Large intestine (tissue), 3 donors: ENCODE data around the gene C14orf39. TPM values are rescaled to one million over a fixed set of nuclear protein-coding genes. Genes with fewer than 3 reads are reported as not detected.

Experiments
- DNase-seq, 2 donors: peaks; one replicate each; pipeline versions ENCODE4 v3.0.0 to v3.0.0-alpha.2; 2013
- H3K27ac ChIP-seq: one replicate; pipeline ENCODE4 v1.5.1; 2013; ENCODE audit warnings: low read length
- H3K27me3 ChIP-seq: 2 replicates; pipeline ENCODE4 v1.6.1; 2013; ENCODE audit warnings: low read length; ENCODE audit not compliant: control insufficient read depth, insufficient read depth
- H3K36me3 ChIP-seq: 2 replicates; pipeline ENCODE4 v1.6.1; 2013; ENCODE audit warnings: low read length; ENCODE audit not compliant: control insufficient read depth, insufficient read depth
- H3K4me1 ChIP-seq: one replicate; pipeline ENCODE4 v1.6.1; 2013; ENCODE audit warnings: low read length; ENCODE audit not compliant: control insufficient read depth, insufficient read depth
- H3K4me3 ChIP-seq: one replicate; pipeline ENCODE4 v1.5.1; 2013; ENCODE audit warnings: low read length
- H3K9me3 ChIP-seq: one replicate; pipeline ENCODE4 v1.6.1; 2013; ENCODE audit warnings: mild to moderate bottlenecking, low read depth, low read length, moderate library complexity; ENCODE audit not compliant: control insufficient read depth
- WGBS: methylation state at CpG from one replicate; pipeline ENCODE4 v1.1.5; 2013; ENCODE audit warnings: low lambda C conversion rate; ENCODE audit not compliant: insufficient coverage; 5-methylcytosine and 5-hydroxymethylcytosine counted together
- polyA plus RNA-seq: library from polyadenylated mRNA; unstranded; fragments of 120-200 nt; gene quantifications from one replicate; pipeline ENCODE4 v1.2.1, GENCODE V29; 2013

C14orf39 gene
- polyA plus RNA-seq, 1 donor, result 0.22 TPM

DNA sequence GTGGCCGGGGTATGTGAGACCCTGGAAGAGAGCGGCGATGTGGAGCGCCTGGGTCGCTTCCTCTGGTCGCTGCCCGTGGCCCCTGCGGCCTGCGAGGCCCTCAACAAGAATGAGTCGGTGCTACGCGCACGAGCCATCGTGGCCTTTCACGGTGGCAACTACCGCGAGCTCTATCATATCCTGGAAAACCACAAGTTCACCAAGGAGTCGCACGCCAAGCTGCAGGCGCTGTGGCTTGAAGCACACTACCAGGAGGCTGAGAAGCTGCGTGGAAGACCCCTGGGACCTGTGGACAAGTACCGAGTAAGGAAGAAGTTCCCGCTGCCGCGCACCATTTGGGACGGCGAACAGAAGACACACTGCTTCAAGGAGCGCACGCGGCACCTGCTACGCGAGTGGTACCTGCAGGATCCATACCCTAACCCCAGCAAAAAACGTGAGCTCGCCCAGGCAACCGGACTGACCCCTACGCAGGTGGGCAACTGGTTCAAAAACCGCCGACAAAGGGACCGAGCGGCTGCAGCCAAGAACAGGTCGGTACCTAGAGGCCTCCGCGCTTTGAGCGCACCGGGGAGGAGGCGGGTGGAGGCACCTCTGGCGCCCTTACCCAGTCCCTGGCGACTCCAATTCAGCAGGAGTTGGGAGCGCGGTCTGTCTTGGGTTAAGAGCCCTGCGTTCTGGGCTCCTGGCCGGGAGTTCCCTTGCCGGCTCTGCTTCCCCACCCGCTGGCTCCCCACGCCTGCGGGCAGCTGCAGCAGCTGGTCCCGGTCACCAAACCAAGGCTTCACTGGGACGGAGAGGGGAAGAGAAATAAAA, 23.8 kb upstream of the C14orf39 start:
- Histone ChIP-seq H3K4me1 (peaks cover 3% of the 10 kb centered on the region), H3K27ac (no peak overlapping the region), H3K9me3 (peaks cover 16% of the 10 kb centered on the region), H3K27me3 (peaks cover 96% of the 10 kb centered on the region), H3K4me3 (no peak overlapping the region), H3K36me3 (no peaks in the 10 kb centered on the region)
- no CpG with 5 or more reads among the region's 58 CpGs for WGBS
- peak in 1 of 2 donors; percentile 12 for DNase-seq

DNA sequence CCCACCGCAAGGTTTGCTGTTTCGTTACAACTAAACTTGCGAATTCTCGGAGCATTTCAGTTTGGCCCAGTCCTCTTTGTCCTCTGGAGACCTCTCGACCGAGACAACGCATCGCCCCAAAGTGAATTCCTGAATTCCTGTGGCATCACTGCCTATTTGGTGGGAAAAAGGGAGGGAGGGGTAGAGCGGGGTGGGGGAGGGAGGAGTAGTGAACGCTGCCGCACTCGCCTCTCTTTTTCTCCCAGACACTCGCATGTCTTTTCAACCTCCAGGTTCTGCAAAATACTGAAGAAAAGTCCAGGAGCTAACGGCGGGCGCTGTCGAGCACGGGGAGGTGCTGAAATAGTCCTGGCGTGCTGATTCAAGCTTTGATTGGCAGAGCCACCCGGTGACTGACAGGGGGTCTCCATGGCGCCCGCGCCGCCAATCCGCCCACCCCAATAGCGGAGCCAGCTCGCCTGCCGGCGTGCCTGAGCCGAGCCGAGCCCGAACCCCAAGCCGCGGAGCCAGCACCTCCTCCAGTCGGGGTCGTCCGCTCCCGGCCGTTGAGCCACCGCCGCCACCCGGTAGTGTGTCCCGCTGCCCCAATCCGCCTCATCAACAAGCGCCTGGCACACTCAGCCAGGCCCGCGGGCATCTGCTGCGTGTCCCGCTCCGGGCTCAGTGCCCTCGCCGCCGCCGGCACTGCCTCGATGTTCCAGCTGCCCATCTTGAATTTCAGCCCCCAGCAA, 23.0 kb upstream of the C14orf39 start, which contains the start of gene SIX6:
Gene SIX6, plus strand, starts transcription at position 440 of the 731 bp plus-strand sequence. Its CDS starts 253 bp downstream, at position 693.
- WGBS, result no CpG with 5 or more reads among the region's 55 CpGs
- Histone ChIP-seq H3K9me3 (peaks cover 16% of the 10 kb centered on the region), H3K4me1 (peaks cover 3% of the 10 kb centered on the region), H3K27ac (no peak within 1 kb of the TSS), H3K27me3 (peaks cover 94% of the 10 kb centered on the region), H3K4me3 (no peak within 1 kb of the TSS), H3K36me3 (no peaks in the 10 kb centered on the region)
- DNase-seq, result no peak

DNA sequence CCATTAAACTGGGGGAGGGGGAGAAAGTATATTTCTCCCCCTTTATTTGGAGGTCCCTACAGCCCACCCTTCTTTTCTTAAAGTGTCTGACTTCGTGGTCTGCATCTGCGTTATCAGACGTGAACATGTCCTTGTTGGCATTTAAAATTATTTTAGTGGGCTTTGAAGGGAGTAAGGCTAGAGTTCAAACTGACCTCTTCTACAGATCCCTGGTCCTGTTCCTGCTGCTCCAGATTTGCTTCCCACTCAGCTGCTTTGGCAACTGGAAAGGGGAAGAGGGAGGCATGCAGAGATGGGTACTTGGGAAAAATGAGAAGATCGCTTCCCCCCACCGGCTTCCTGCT, 22.5 kb upstream of the C14orf39 start:
- H3K27ac ChIP-seq, result no peak overlapping the region
- DNase-seq, result no peak
- H3K9me3 ChIP-seq, result peaks cover 16% of the 10 kb centered on the region
- H3K27me3 ChIP-seq, result peaks cover 93% of the 10 kb centered on the region
- no peaks in the 10 kb centered on the region for H3K36me3 ChIP-seq
- peaks cover 3% of the 10 kb centered on the region for H3K4me1 ChIP-seq
- no CpG with 5 or more reads among the region's 5 CpGs for WGBS
- H3K4me3 ChIP-seq, result no peak overlapping the region

DNA sequence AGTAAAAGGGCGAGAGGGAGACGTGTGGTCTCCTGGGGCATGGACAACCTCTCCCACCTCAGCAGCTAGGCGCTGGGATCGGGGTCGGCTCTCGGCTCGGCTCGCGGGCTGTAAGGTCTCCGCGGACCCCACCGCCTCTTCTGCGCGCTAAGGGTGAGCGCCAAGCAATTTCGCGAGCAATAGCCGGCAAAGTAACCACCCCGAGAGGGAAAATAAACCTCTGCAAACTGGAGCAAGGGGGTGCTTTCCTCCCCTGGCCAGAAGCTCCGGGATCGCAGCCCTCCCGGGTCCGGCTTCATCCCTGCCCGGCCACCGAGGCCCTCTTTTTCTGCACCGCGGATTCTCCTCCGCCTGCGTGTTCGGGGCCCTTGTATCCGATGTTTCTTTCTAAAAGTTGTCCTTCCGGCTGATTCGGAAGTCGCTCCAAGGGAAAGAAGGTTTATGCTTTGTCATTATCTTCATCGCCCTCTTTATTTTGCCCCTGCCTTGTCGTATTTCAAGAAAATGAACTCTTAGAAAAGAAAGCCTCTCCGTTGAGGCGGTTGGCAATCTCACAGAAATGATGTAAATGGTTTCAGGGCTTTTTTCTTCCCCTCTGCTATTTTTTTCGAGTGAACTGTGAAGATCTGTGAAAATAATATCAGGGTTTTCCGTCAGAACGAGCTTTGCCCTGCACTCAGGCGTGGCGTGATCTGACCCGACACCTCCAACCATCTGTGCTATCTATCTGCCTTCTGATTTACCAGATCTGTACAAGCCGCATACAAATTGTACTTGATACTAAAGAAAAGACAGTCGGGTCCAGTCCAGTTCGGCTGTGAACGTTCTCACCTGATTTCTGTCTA, 21.3 kb upstream of the C14orf39 start:
- Histone ChIP-seq H3K36me3 (no peaks in the 10 kb centered on the region), H3K27me3 (peaks cover 91% of the 10 kb centered on the region), H3K27ac (no peak overlapping the region), H3K9me3 (peaks cover 16% of the 10 kb centered on the region), H3K4me3 (no peak overlapping the region), H3K4me1 (peaks cover 3% of the 10 kb centered on the region)
- WGBS, result 13% methylated on average over 3 of the region's 48 CpGs
- DNase-seq, result no peak

DNA sequence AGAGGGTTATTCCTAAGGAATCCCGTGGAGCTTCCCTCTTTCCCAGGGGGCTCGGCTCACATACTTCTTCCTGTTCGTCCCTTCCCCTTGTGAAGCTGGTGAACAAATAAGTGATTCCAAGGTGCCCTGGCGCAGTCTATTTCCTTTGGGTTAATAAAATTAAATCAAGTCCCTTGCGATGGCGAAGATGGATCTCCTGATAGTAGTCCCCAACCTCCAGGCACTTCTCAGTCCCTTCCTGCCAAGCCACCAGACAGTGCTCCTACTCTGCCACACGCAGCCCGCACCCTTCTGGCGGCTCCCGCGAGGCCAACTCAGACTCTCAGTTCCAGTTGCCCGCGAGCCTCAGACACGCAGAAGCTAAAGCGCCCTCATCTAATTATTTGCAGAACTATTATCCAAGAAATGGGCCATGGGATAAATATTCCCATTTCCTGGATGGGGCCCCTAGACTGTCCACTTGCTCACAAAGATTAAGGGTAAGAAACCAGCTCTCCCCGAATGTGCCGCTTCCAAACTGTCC, 20.7 kb upstream of the C14orf39 start:
- H3K36me3 ChIP-seq, result no peaks in the 10 kb centered on the region
- no peak for DNase-seq
- no CpG with 5 or more reads among the region's 17 CpGs for WGBS

DNA sequence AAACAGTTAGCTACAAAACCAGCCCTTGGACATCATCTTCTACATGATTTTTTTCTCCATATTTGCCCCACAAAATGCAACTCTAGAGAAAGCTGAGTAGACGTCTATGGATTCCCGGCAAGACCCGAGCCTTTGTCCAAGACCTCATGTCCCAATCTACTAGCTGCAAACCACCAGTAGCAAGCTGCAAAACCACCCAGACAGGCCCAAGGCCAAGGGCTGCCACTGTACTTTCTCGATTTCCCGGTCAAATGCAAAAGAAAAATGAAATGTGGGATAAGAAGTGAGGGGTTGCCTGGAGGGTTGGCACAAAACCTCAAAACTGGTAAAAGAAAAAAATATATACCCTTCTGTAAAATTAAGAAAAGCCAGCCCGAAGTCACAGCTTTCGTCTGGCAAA, 20.1 kb upstream of the C14orf39 start:
- no peak overlapping the region for H3K27ac ChIP-seq
- no peak for DNase-seq
- WGBS, result 10% methylated on average over 2 of the region's 7 CpGs
- no peak overlapping the region for H3K4me3 ChIP-seq
- peaks cover 84% of the 10 kb centered on the region for H3K27me3 ChIP-seq
- no peaks in the 10 kb centered on the region for H3K36me3 ChIP-seq
- peaks cover 13% of the 10 kb centered on the region for H3K9me3 ChIP-seq
- peaks cover under 1% of the 10 kb centered on the region for H3K4me1 ChIP-seq

More for the DNA sequence above, 20.7 kb upstream of the C14orf39 start:
- peaks cover 3% of the 10 kb centered on the region for H3K4me1 ChIP-seq
- no peak overlapping the region for H3K27ac ChIP-seq
- no peak overlapping the region for H3K4me3 ChIP-seq
- peaks cover 16% of the 10 kb centered on the region for H3K9me3 ChIP-seq
- H3K27me3 ChIP-seq, result peaks cover 85% of the 10 kb centered on the region

DNA sequence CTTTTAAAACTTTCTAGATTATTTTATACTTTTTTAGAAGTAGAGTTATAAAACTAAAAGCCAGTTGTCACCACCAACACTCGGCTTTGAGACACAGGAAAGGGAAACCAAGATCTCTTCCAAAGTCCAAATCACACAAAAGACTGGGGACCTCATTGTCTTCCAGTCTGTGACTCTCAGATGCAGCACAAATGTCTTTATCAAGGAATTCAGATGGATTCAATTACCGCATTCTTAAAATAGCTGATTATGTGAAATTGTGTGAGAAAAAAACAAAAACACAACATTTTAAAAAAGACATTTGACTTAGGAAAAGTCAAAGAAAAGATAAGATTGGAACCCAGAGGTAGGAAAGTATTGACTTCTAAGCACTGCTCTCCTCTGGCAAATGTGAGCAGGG, 19.6 kb upstream of the C14orf39 start:
- H3K27me3 ChIP-seq, result peaks cover 80% of the 10 kb centered on the region
- DNase-seq, result no peak
- WGBS, result 0% methylated on average over 2 of the region's 2 CpGs
- H3K9me3 ChIP-seq, result peaks cover 8% of the 10 kb centered on the region
- no peaks in the 10 kb centered on the region for H3K36me3 ChIP-seq
- H3K4me1 ChIP-seq, result no peaks in the 10 kb centered on the region
- no peak overlapping the region for H3K27ac ChIP-seq
- no peak overlapping the region for H3K4me3 ChIP-seq

DNA sequence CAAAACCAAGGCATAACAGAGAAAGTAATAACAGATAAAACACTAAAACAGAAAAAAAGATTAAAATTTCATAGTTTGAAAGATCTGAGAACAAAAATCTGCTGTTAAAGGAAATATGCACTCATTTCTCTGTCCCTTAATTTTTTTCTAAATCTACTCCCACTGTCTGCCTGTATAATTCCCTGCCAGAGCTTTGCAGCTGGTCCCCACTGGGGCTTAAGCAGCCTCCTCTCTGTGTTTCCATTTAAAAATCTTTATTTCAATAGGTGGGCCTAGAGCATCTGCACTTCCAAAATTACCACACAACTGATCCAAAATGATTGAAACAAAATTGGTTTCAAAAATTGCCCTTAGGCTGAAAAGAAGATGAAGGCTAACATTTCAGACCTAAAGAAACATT, 16.7 kb upstream of the C14orf39 start:
- Histone ChIP-seq H3K27ac (no peak overlapping the region), H3K27me3 (peaks cover 53% of the 10 kb centered on the region), H3K36me3 (no peaks in the 10 kb centered on the region), H3K4me3 (no peak overlapping the region), H3K9me3 (no peaks in the 10 kb centered on the region), H3K4me1 (no peaks in the 10 kb centered on the region)
- DNase-seq, result no peak

DNA sequence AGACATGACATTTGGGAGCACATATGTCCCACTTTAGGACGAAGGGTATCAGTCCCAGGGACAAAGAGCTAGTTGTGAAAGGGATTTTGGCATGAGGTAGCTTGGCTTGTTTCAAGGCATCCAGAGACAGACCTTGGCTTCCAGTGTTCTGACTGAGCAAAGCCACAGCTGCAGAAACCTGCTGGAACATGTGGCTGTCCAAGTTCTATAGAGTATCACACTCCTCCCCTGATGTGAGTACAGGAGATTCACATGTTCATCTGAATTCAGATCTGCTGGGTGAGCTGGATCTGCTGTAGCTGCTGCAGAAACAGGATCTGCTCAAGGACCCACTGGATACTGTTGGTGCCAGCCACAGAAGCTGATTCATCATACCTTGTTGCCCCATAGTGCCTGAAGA, 10.1 kb upstream of the C14orf39 start:
- peaks cover 18% of the 10 kb centered on the region for H3K27me3 ChIP-seq
- H3K4me1 ChIP-seq, result no peaks in the 10 kb centered on the region
- H3K27ac ChIP-seq, result no peak overlapping the region
- no peaks in the 10 kb centered on the region for H3K36me3 ChIP-seq
- no peak overlapping the region for H3K4me3 ChIP-seq
- H3K9me3 ChIP-seq, result no peaks in the 10 kb centered on the region
- no peak for DNase-seq
- no CpG with 5 or more reads among the region's 1 CpG for WGBS

DNA sequence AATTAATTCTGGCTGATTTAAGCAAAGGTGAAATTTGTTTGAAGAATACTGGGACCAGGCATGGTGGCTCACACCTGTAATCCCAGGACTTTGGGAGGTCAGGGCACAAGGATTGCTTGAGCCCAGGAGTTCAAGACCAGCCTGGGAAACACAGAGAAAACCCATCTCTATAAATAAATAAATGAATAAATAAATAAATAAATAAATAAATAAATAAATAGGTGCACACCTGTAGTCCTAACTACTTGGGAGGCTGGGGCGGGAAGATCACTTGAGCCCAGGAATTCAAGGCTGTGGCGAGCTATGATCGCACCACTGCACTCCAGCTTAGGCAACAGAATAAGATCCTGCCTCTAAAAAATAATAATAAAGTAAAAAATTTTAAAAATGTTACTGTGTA, 4.4 kb upstream of the C14orf39 start:
- WGBS, result no CpG with 5 or more reads among the region's 3 CpGs

More for the DNA sequence above, 4.4 kb upstream of the C14orf39 start:
- Histone ChIP-seq H3K36me3 (no peaks in the 10 kb centered on the region), H3K27ac (no peak overlapping the region), H3K4me1 (peaks cover 5% of the 10 kb centered on the region), H3K9me3 (peaks cover 7% of the 10 kb centered on the region), H3K4me3 (no peak overlapping the region), H3K27me3 (peaks cover 32% of the 10 kb centered on the region)
- DNase-seq, result no peak
